Osteoblast (primary cell): ENCODE measurements around the gene BPIFB4. TPM values are rescaled to one million over a fixed set of nuclear protein-coding genes. Genes with fewer than 3 reads are reported as not detected.

ENCODE experiments used
- DNase-seq: peaks from one replicate; pipeline ENCODE4 v3.0.0; 2011; ENCODE audit warnings: low spot score, mixed read lengths; ENCODE audit not compliant: insufficient read length; ENCODE audit errors: missing footprints
- H2AFZ ChIP-seq: 2 replicates; pipeline ENCODE4 v1.6.0; 2011; ENCODE audit warnings: mild to moderate bottlenecking, low read length
- H3K27ac ChIP-seq: 2 replicates; pipeline ENCODE4 v1.5.1; 2011; ENCODE audit warnings: mild to moderate bottlenecking, low read depth, low read length, moderate library complexity
- H3K27me3 ChIP-seq: 2 replicates; pipeline ENCODE4 v1.6.0; 2012; ENCODE audit warnings: mild to moderate bottlenecking, control low read depth, inconsistent platforms, low read length, moderate library complexity; ENCODE audit not compliant: insufficient read depth
- H3K36me3 ChIP-seq: 2 replicates; pipeline ENCODE4 v1.5.1; 2011; ENCODE audit warnings: mild to moderate bottlenecking, low read length, control low read depth, moderate library complexity; ENCODE audit not compliant: insufficient read depth
- H3K4me1 ChIP-seq: 2 replicates; pipeline ENCODE4 v1.5.1; 2011; ENCODE audit warnings: mild to moderate bottlenecking, low read length, control low read depth, moderate library complexity; ENCODE audit not compliant: insufficient read depth
- H3K4me2 ChIP-seq: 2 replicates; pipeline ENCODE4 v1.6.0; 2011; ENCODE audit warnings: mild to moderate bottlenecking, low read length; ENCODE audit not compliant: insufficient read depth
- H3K4me3 ChIP-seq: fragments of 200-600 bp; sonication (generic); 3 replicates; pipeline ENCODE4 v1.5.1; 2012; ENCODE audit warnings: mild to moderate bottlenecking, low read length, inconsistent platforms; ENCODE audit not compliant: insufficient read depth
- H3K79me2 ChIP-seq: 2 replicates; pipeline ENCODE4 v1.6.0; 2012; ENCODE audit warnings: mild to moderate bottlenecking, low read length, control low read depth, inconsistent platforms; ENCODE audit not compliant: insufficient read depth
- H3K9me3 ChIP-seq: 2 replicates; pipeline ENCODE4 v1.5.1; 2011; ENCODE audit warnings: low read depth, low read length, control low read depth
- H4K20me1 ChIP-seq: 2 replicates; pipeline ENCODE4 v1.6.0; 2012; ENCODE audit warnings: mild to moderate bottlenecking, low read length, control low read depth; ENCODE audit not compliant: insufficient read depth
- CTCF ChIP-seq: IDR thresholded peaks from 2 replicates; pipeline ENCODE4 v1.5.1; 2011; ENCODE audit warnings: mild to moderate bottlenecking, low read depth, low read length, moderate library complexity; ENCODE audit errors: extremely low read depth
- total RNA-seq: library from RNA; depleted of rRNA; stranded (reverse); fragments of >200 nt; gene quantifications from 2 replicates; pipeline ENCODE4 v1.2.3, GENCODE V29; 2012

The BPIFB4 gene
- total RNA-seq, 1 donor, result not detected

DNA sequence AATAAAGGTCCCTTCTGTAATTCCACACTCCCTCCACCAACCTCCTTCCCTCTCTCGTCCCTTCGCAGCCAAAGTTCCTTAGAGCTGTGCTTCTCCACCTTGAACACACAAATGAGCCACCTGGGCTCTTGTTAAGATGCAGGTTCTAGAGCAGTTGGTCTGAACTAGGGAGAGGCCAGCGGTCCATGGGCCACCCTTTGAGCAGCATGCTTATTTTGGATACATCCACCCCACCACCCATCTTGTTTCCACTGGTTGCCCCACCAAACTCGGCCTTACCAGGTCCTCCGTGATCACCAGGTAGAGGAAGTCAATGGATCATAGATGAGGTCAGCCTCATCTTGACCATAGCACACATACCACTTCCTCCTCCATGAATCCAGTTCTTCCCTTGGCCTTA is 81.2 kb downstream of the BPIFB4 start:
- H3K4me3 ChIP-seq, result no peak overlapping the region
- H3K36me3 ChIP-seq, result no peaks in the 10 kb centered on the region
- H3K4me2 ChIP-seq, result no peak overlapping the region
- H3K9me3 ChIP-seq, result no peaks in the 10 kb centered on the region
- no peaks in the 10 kb centered on the region for H3K79me2 ChIP-seq
- no peaks in the 10 kb centered on the region for H3K4me1 ChIP-seq
- H2AFZ ChIP-seq, result no peak overlapping the region
- peaks cover 5% of the 10 kb centered on the region for H3K27me3 ChIP-seq
- DNase-seq, result no peak
- no peak overlapping the region for H3K27ac ChIP-seq
- TF ChIP-seq CTCF, result no peak
- no peaks in the 10 kb centered on the region for H4K20me1 ChIP-seq

Other genes starting within 250 kb of the BPIFB4 start
- 1.4 TPM in 1 of 2 replicates, not detected in the other for gene EFCAB8, start 220.7 kb upstream of the BPIFB4 start, total RNA-seq
- not detected in 2 replicates for gene SUN5, start 75.2 kb upstream of the BPIFB4 start, total RNA-seq
- gene BPIFB2, start 71.9 kb upstream of the BPIFB4 start, total RNA-seq, result not detected in 2 replicates
- gene BPIFB6, start 48.0 kb upstream of the BPIFB4 start, total RNA-seq, result not detected in 2 replicates
- gene BPIFB3, start 25.7 kb upstream of the BPIFB4 start, total RNA-seq, result not detected in 2 replicates
- not detected in 2 replicates for gene BPIFA2, start 88.5 kb downstream of the BPIFB4 start, total RNA-seq
- gene BPIFA3, start 137.7 kb downstream of the BPIFB4 start, total RNA-seq, result not detected in 2 replicates
- gene BPIFA1, start 156.4 kb downstream of the BPIFB4 start, total RNA-seq, result not detected in 2 replicates
- not detected in 2 replicates for gene BPIFB1, start 203.6 kb downstream of the BPIFB4 start, total RNA-seq